HG03175 (cell line): ENCODE measurements around the gene RAB3C.
A peak's percentile ranks its signal among the peaks of the same experiment; 100 is the strongest.
"Not testable (repeated sequence)": the region's sequence is repeated elsewhere in the genome, so short reads cannot be mapped to it uniquely, and the experiment has no call there.

Source experiments
- ATAC-seq: cut with Tn5 transposase; IDR thresholded peaks from one replicate; pipeline ENCODE4 v1.9.1; 2021; ENCODE audit warnings: mild to moderate bottlenecking, moderate library complexity; ENCODE audit not compliant: unreplicated experiment

RAB3C gene

GRCh38 chr5:58674070-58674469 is 91.2 kb downstream of the RAB3C start:
- ATAC-seq: no peak

- ATAC-seq: no peak
These were observed 91.8 kb downstream of the RAB3C start for GRCh38 chr5:58674711-58675110.

- ATAC-seq: no peak
These were observed 92.5 kb downstream of the RAB3C start for GRCh38 chr5:58675341-58675740.

- no peak for ATAC-seq
These were observed 94.8 kb downstream of the RAB3C start for GRCh38 chr5:58677650-58678049.

- ATAC-seq: no peak
These were observed 97.6 kb downstream of the RAB3C start for GRCh38 chr5:58680503-58680902.

- ATAC-seq: no peak
These were observed 99.1 kb downstream of the RAB3C start for GRCh38 chr5:58681943-58682342.

GRCh38 chr5:58683567-58683966 is 100.7 kb downstream of the RAB3C start:
- no peak for ATAC-seq

GRCh38 chr5:58687079-58687478 is 104.2 kb downstream of the RAB3C start:
- ATAC-seq: no peak

GRCh38 chr5:58687595-58687994 is 104.7 kb downstream of the RAB3C start:
- no peak for ATAC-seq

- not testable (repeated sequence) for ATAC-seq
These were observed 116.3 kb downstream of the RAB3C start for GRCh38 chr5:58699088-58699761.

- no peak for ATAC-seq
These were observed 116.9 kb downstream of the RAB3C start for GRCh38 chr5:58699762-58700118.

- ATAC-seq: no peak
These were observed 121.2 kb downstream of the RAB3C start for GRCh38 chr5:58703925-58704555.

- no peak for ATAC-seq
These were observed 123.9 kb downstream of the RAB3C start for GRCh38 chr5:58706736-58707135.

GRCh38 chr5:58708456-58708855 is 125.6 kb downstream of the RAB3C start:
- no peak for ATAC-seq

GRCh38 chr5:58710425-58710824 is 127.5 kb downstream of the RAB3C start:
- not testable (repeated sequence) for ATAC-seq

GRCh38 chr5:58710871-58711270 is 128.0 kb downstream of the RAB3C start:
- ATAC-seq: no peak

- no peak for ATAC-seq
These were observed 129.1 kb downstream of the RAB3C start for GRCh38 chr5:58711965-58712364.

- no peak for ATAC-seq
These were observed 131.2 kb downstream of the RAB3C start for GRCh38 chr5:58714046-58714445.

GRCh38 chr5:58715997-58716656 is 133.3 kb downstream of the RAB3C start:
- no peak for ATAC-seq

- ATAC-seq: peak; percentile 38
These were observed 133.8 kb downstream of the RAB3C start for GRCh38 chr5:58716713-58717112.

GRCh38 chr5:58717303-58718007 is 134.6 kb downstream of the RAB3C start:
- ATAC-seq: no peak
